ENCODE data around the gene BORCS5. TPM values are rescaled to one million over a fixed set of nuclear protein-coding genes. Genes with fewer than 3 reads are reported as not detected.

BORCS5 gene
- total and polyA plus RNA-seq, 12 donors = 3.6 to 30.1 (median 10.6) TPM

DNA sequence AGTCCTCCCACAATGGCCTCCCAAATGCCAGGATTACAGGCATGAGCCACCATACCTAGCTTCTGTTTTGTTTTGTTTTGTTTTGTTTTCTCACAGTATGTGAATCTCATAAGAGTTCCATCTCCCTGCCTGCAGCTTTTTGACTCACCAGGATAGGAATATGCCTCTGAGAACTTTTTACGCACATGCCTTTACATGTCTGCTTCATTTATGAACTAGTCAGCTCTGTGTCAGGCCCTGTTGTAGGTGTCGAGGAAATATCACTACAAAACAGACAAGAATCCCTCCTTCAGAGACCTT, 89.0 kb downstream of the BORCS5 start:
- Histone ChIP-seq H3K27ac (no peak overlapping the region), H3K4me1 (replicated peaks in 1 of 2) (peaks cover 6 to 37% of the 10 kb centered on the region in 2 donors), H3K9me3 (replicated peaks in 1 of 3) (no peaks in the 10 kb centered on the region), H3K27me3 (no peaks in the 10 kb centered on the region), H3K4me3 (no peak overlapping the region), H3K36me3 (replicated peaks in 1 of 2) (no peaks in the 10 kb centered on the region)
- no peak for DNase-seq
- WGBS, 4 donors = 96 to 100% (median 98%) methylated on average over 2 of the region's 2 CpGs
- TF ChIP-seq, protein P1, sequence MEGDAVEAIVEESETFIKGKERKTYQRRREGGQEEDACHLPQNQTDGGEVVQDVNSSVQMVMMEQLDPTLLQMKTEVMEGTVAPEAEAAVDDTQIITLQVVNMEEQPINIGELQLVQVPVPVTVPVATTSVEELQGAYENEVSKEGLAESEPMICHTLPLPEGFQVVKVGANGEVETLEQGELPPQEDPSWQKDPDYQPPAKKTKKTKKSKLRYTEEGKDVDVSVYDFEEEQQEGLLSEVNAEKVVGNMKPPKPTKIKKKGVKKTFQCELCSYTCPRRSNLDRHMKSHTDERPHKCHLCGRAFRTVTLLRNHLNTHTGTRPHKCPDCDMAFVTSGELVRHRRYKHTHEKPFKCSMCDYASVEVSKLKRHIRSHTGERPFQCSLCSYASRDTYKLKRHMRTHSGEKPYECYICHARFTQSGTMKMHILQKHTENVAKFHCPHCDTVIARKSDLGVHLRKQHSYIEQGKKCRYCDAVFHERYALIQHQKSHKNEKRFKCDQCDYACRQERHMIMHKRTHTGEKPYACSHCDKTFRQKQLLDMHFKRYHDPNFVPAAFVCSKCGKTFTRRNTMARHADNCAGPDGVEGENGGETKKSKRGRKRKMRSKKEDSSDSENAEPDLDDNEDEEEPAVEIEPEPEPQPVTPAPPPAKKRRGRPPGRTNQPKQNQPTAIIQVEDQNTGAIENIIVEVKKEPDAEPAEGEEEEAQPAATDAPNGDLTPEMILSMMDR (IDR thresholded peaks at IDR 0.05) = no peak
- TF ChIP-seq POLR2A (IDR thresholded peaks at IDR 0.05) = no peak
- intact Hi-C loops (cut with DNase I) = no loop called here

GRCh38 chr12:12446786-12447185, 89.9 kb downstream of the BORCS5 start:
- DNase-seq = no peak
- 87 to 91% (median 89%) methylated on average over 3 of the region's 3 CpGs for WGBS, 4 donors
- Histone ChIP-seq H3K4me1 (replicated peaks in 1 of 2) (peaks cover 6 to 30% of the 10 kb centered on the region in 2 donors), H3K9me3 (replicated peaks in 1 of 3) (no peaks in the 10 kb centered on the region), H3K27ac (no peak overlapping the region), H3K36me3 (replicated peaks in 1 of 2) (no peaks in the 10 kb centered on the region), H3K4me3 (no peak overlapping the region), H3K27me3 (no peaks in the 10 kb centered on the region)
- intact Hi-C loops (cut with DNase I) = no loop called here
- TF ChIP-seq POLR2A (IDR thresholded peaks at IDR 0.05) = no peak
- TF ChIP-seq, protein P1 (IDR thresholded peaks at IDR 0.05) = no peak

DNA sequence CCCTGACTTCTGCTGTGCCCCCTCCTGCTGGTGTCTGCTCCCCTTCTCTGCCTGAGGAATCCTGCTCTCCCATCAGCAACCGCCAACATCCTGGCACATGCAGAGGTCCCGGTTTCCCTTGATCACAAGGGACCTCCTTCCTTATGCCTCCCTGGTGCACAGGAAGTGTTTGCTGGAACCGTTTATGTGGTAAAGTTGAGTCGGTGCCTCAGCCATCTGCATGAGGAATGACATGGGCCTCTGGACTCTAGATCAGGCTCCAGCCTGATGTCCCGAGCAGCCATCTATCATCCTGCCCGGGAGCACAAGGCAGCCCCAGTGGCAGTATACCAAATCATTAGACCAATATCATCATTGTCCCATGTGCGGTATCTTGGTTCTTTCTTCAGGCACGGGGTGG, 90.4 kb downstream of the BORCS5 start:
- peaks cover 5 to 26% of the 10 kb centered on the region in 2 donors for H3K4me1 ChIP-seq (replicated peaks in 1 of 2)
- no peak overlapping the region for H3K4me3 ChIP-seq
- H3K27ac ChIP-seq = no peak overlapping the region
- no peaks in the 10 kb centered on the region for H3K27me3 ChIP-seq
- no peaks in the 10 kb centered on the region for H3K36me3 ChIP-seq (replicated peaks in 1 of 2)
- 70 to 85% (median 76%) methylated on average over 8 of the region's 8 CpGs for WGBS, 4 donors
- no peaks in the 10 kb centered on the region for H3K9me3 ChIP-seq (replicated peaks in 1 of 3)
- peak in 1 of 7 donors; percentile 42 for DNase-seq
- no peak for TF ChIP-seq POLR2A (IDR thresholded peaks at IDR 0.05)
- TF ChIP-seq, protein P1 (IDR thresholded peaks at IDR 0.05) = no peak
- intact Hi-C loops (cut with DNase I) = no loop called here

- H3K4me1 ChIP-seq (replicated peaks in 1 of 2) = peaks cover 0 to 20% of the 10 kb centered on the region in 2 donors
- H3K4me3 ChIP-seq = no peak overlapping the region
- H3K27ac ChIP-seq = no peak overlapping the region
- no peaks in the 10 kb centered on the region for H3K36me3 ChIP-seq (replicated peaks in 1 of 2)
- no peak for TF ChIP-seq POLR2A (IDR thresholded peaks at IDR 0.05)
- TF ChIP-seq, protein P1 (IDR thresholded peaks at IDR 0.05) = no peak
- H3K9me3 ChIP-seq (replicated peaks in 1 of 3) = no peaks in the 10 kb centered on the region
- WGBS, 4 donors = 94 to 98% (median 97%) methylated on average over 10 of the region's 10 CpGs
- DNase-seq = no peak
- intact Hi-C loops (cut with DNase I) = no loop called here
- no peaks in the 10 kb centered on the region for H3K27me3 ChIP-seq
Measured at GRCh38 chr12:12447837-12448236, 91.0 kb downstream of the BORCS5 start.
